DOHH2 (cell line): ENCODE measurements around the gene CHRND.

ENCODE experiments used
- CTCF ChIP-seq: fragments of 200-600 bp; sonication (generic); IDR thresholded peaks from one replicate; pipeline ENCODE4 v1.5.1; 2014; ENCODE audit warnings: antibody characterized with exemption, mild to moderate bottlenecking, low read depth, low read length; ENCODE audit not compliant: poor library complexity, severe bottlenecking
- EZH2phosphoT487 ChIP-seq: fragments of 200-600 bp; sonication (generic); IDR thresholded peaks from 2 replicates; pipeline ENCODE4 v1.6.1; 2017; ENCODE audit warnings: borderline replicate concordance, mild to moderate bottlenecking, antibody characterized with exemption, low read length, moderate library complexity, mixed read lengths

- TF ChIP-seq CTCF (no peak), EZH2phosphoT487 (no peak)
These were observed 35.5 kb upstream of the CHRND start for GRCh38 chr2:232490221-232491138.
